H9 (cell line): ENCODE results near the gene COQ8A. TPM values are rescaled to one million over a fixed set of nuclear protein-coding genes. Genes with fewer than 3 reads are reported as not detected.

Source experiments
- DNase-seq: peaks from one replicate; pipeline ENCODE4 v3.0.0-alpha.2; 2017
- H2AFZ ChIP-seq: one replicate; pipeline ENCODE4 v1.6.1; 2013; ENCODE audit warnings: mild to moderate bottlenecking, low read length, control low read depth, moderate library complexity
- H2AK5ac ChIP-seq: 2 replicates; pipeline ENCODE4 v1.6.1; 2013; ENCODE audit warnings: low read length, control low read depth, mixed read lengths; ENCODE audit not compliant: insufficient read length
- H2BK120ac ChIP-seq: one replicate; pipeline ENCODE4 v1.6.1; 2013; ENCODE audit warnings: low read depth, mild to moderate bottlenecking, low read length, control low read depth, inconsistent platforms; ENCODE audit not compliant: poor library complexity, severe bottlenecking
- H2BK12ac ChIP-seq: 2 replicates; pipeline ENCODE4 v1.6.1; 2013; ENCODE audit warnings: low read length, control low read depth, mixed read lengths, low read depth; ENCODE audit not compliant: insufficient read length
- H2BK15ac ChIP-seq: 2 replicates; pipeline ENCODE4 v1.6.1; 2013; ENCODE audit warnings: low read depth, low read length, control low read depth
- H2BK20ac ChIP-seq: one replicate; pipeline ENCODE4 v1.6.1; 2013; ENCODE audit warnings: low read depth, mild to moderate bottlenecking, low read length, control low read depth, inconsistent platforms; ENCODE audit not compliant: poor library complexity, severe bottlenecking
- H2BK5ac ChIP-seq: 2 replicates; pipeline ENCODE4 v1.6.1; 2013; ENCODE audit warnings: low read length, control low read depth, mixed read lengths; ENCODE audit not compliant: insufficient read length
- H3K14ac ChIP-seq: 2 replicates; pipeline ENCODE4 v1.6.1; 2013; ENCODE audit warnings: low read length, control low read depth; ENCODE audit not compliant: insufficient read depth
- H3K18ac ChIP-seq: 2 replicates; pipeline ENCODE4 v1.6.1; 2013; ENCODE audit warnings: low read depth, mild to moderate bottlenecking, mixed read lengths, low read length, control low read depth; ENCODE audit not compliant: insufficient read length
- H3K23ac ChIP-seq: 2 replicates; pipeline ENCODE4 v1.6.1; 2013; ENCODE audit warnings: low read length, control low read depth, mixed read lengths, low read depth; ENCODE audit not compliant: insufficient read length
- H3K23me2 ChIP-seq: 2 replicates; pipeline ENCODE4 v1.6.1; 2013; ENCODE audit warnings: low read depth, mild to moderate bottlenecking, mixed read lengths, low read length, control low read depth; ENCODE audit not compliant: insufficient read length, poor library complexity, severe bottlenecking
- H3K27ac ChIP-seq: 2 replicates; pipeline ENCODE4 v1.5.1; 2013; ENCODE audit warnings: low read length, control low read depth, mixed read lengths, low read depth; ENCODE audit not compliant: insufficient read length
- H3K27me3 ChIP-seq: 2 replicates; pipeline ENCODE4 v1.6.1; 2013; ENCODE audit warnings: low read length, control low read depth, inconsistent platforms; ENCODE audit not compliant: insufficient read depth
- H3K4ac ChIP-seq: 2 replicates; pipeline ENCODE4 v1.6.1; 2013; ENCODE audit warnings: low read depth, mild to moderate bottlenecking, control low read depth, inconsistent platforms, low read length, moderate library complexity
- H3K4me1 ChIP-seq: 2 replicates; pipeline ENCODE4 v1.6.1; 2013; ENCODE audit warnings: low read length, control low read depth, inconsistent platforms; ENCODE audit not compliant: insufficient read depth
- H3K4me2 ChIP-seq: 2 replicates; pipeline ENCODE4 v1.6.1; 2013; ENCODE audit warnings: low read length, control low read depth, mixed read lengths; ENCODE audit not compliant: insufficient read length, insufficient read depth
- H3K56ac ChIP-seq: 2 replicates; pipeline ENCODE4 v1.6.1; 2013; ENCODE audit warnings: low read depth, mild to moderate bottlenecking, mixed read lengths, low read length, control low read depth; ENCODE audit not compliant: insufficient read length
- H3K79me1 ChIP-seq: 2 replicates; pipeline ENCODE4 v1.6.1; 2013; ENCODE audit warnings: low read depth, mild to moderate bottlenecking, moderate library complexity, low read length, control low read depth, inconsistent platforms; ENCODE audit not compliant: insufficient read depth, poor library complexity, severe bottlenecking
- H3K79me2 ChIP-seq: 2 replicates; pipeline ENCODE4 v1.6.1; 2013; ENCODE audit warnings: low read length, control low read depth, inconsistent platforms; ENCODE audit not compliant: insufficient read depth
- H3K9ac ChIP-seq: 2 replicates; pipeline ENCODE4 v1.6.1; 2013; ENCODE audit warnings: low read length, control low read depth, mixed read lengths; ENCODE audit not compliant: insufficient read length; ENCODE audit errors: extremely low read depth
- H3K9me3 ChIP-seq: one replicate; pipeline ENCODE4 v1.6.1; 2013; ENCODE audit warnings: low read depth, low read length, inconsistent platforms; ENCODE audit not compliant: control insufficient read depth
- H3T11ph ChIP-seq: one replicate; pipeline ENCODE4 v1.6.1; 2013; ENCODE audit warnings: mild to moderate bottlenecking, low read length, control low read depth, inconsistent platforms
- H4K20me1 ChIP-seq: one replicate; pipeline ENCODE4 v1.6.1; 2013; ENCODE audit not compliant: control insufficient read depth, insufficient read length, insufficient read depth
- H4K5ac ChIP-seq: 2 replicates; pipeline ENCODE4 v1.6.1; 2013; ENCODE audit warnings: low read depth, mild to moderate bottlenecking, mixed read lengths, low read length, control low read depth; ENCODE audit not compliant: insufficient read length
- H4K8ac ChIP-seq: replicated peaks from 2 replicates; pipeline ENCODE4 v1.6.1; 2013; ENCODE audit warnings: low read length, control low read depth, mixed read lengths, low read depth; ENCODE audit not compliant: insufficient read length
- H4K91ac ChIP-seq: 2 replicates; pipeline ENCODE4 v1.6.1; 2013; ENCODE audit warnings: low read depth, mild to moderate bottlenecking, moderate library complexity, mixed read lengths, low read length, control low read depth; ENCODE audit not compliant: insufficient read length
- H3K27ac Mint-ChIP-seq, 3 experiments: 2 replicates in 2 of 3; 3 replicates in 1 of 3; pipeline ENCODE4 v1.8.0; 2020 to 2021; ENCODE audit warnings: mixed read lengths in 3 of 3, mild to moderate bottlenecking in 1 of 3, moderate library complexity in 1 of 3
- H3K27me3 Mint-ChIP-seq: 2 replicates; pipeline ENCODE4 v1.8.0; 2021; ENCODE audit warnings: low read depth, mild to moderate bottlenecking, moderate library complexity, mixed read lengths
- H3K36me3 Mint-ChIP-seq, 3 experiments: 2 replicates in 2 of 3; 3 replicates in 1 of 3; pipeline ENCODE4 v1.8.0; 2020 to 2021; ENCODE audit warnings: low read depth in 3 of 3, mixed read lengths in 3 of 3; ENCODE audit not compliant: insufficient read depth in 1 of 3
- H3K4me1 Mint-ChIP-seq, 2 experiments: 2 replicates each; pipeline ENCODE4 v1.8.0; 2020; ENCODE audit warnings: mixed read lengths in 2 of 2
- H3K4me3 Mint-ChIP-seq, 2 experiments: 2 replicates in 1 of 2; 3 replicates in 1 of 2; pipeline ENCODE4 v1.8.0; 2020 to 2021; ENCODE audit warnings: mild to moderate bottlenecking in 2 of 2, mixed read lengths in 2 of 2, moderate library complexity in 1 of 2
- H3K9me3 Mint-ChIP-seq, 2 experiments: 2 replicates in 1 of 2; 3 replicates in 1 of 2; pipeline ENCODE4 v1.8.0; 2020; ENCODE audit warnings: mild to moderate bottlenecking in 2 of 2, mixed read lengths in 2 of 2, moderate library complexity in 1 of 2
- WGBS: extraction: QIAGEN DNeasy Blood & Tissue Kit; methylation state at CpG from one replicate; pipeline ENCODE4 v1.1.7; 2013; ENCODE audit warnings: missing lambda C conversion rate, low lambda C conversion rate, mixed read lengths; ENCODE audit not compliant: insufficient read length; ENCODE audit errors: extremely low coverage; 5-methylcytosine and 5-hydroxymethylcytosine counted together
- total RNA-seq: library from RNA; stranded (reverse); gene quantifications from 2 replicates; pipeline ENCODE4 v1.2.1, GENCODE V29; 2021
- TF ChIP-seq, protein P1 (sequence below): fragments of 200-600 bp; sonication (generic); conservative IDR thresholded peaks from 3 replicates; pipeline ENCODE4 v1.8.0; 2021; ENCODE audit warnings: antibody characterized with exemption, mild to moderate bottlenecking

The COQ8A gene
- total RNA-seq, 1 experiment from 2014 or later, result 26.0 TPM

DNA sequence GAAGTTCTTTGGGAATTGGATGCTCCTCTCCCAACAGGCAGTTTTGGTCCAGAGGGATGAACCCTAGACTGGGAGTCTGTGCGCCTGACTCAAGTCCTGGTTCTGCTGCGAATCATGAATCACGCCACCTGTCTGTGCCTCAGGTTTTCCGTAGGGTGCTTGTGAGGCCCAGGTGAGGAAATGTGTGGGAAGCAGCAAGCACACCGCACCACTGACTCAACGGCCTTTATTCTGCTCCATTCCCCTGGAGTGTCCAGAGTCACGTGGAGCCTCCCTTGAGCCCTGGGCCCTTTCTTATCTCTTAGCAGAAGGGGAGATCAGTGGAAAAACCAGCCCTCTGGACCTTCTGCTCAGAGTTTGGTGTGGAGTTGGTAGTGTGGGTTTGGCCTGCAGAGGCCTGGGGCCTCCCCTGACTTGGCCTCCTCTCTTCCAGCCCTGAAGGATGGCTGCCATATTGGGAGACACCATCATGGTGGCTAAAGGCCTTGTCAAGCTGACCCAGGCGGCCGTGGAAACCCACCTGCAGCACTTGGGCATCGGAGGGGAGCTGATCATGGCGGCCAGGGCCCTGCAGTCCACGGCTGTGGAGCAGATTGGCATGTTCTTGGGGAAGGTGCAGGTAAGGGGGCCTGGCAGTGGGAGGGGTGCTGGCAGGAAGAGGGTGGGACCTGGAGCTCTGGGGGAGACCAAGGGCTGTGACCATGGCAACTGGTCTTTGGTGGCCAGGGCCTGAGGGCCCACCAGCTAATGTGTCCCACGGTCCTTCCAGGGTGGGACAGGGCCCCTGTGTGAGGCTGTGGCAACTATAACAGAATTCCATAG lies 21.1 kb downstream of the COQ8A start:
- no peak overlapping the region for H4K5ac ChIP-seq
- no CpG with 5 or more reads among the region's 13 CpGs for WGBS
- H2AK5ac ChIP-seq, result no peak overlapping the region
- H4K91ac ChIP-seq, result no peak overlapping the region
- no peak overlapping the region for H3K23ac ChIP-seq
- H3K4me1 Mint-ChIP-seq, result peaks cover 0 to 3% of the 10 kb centered on the region in 2 experiments; a peak in 3 of 4 replicates
- H4K20me1 ChIP-seq, result no peaks in the 10 kb centered on the region
- H2BK15ac ChIP-seq, result no peak overlapping the region
- TF ChIP-seq, protein P1, sequence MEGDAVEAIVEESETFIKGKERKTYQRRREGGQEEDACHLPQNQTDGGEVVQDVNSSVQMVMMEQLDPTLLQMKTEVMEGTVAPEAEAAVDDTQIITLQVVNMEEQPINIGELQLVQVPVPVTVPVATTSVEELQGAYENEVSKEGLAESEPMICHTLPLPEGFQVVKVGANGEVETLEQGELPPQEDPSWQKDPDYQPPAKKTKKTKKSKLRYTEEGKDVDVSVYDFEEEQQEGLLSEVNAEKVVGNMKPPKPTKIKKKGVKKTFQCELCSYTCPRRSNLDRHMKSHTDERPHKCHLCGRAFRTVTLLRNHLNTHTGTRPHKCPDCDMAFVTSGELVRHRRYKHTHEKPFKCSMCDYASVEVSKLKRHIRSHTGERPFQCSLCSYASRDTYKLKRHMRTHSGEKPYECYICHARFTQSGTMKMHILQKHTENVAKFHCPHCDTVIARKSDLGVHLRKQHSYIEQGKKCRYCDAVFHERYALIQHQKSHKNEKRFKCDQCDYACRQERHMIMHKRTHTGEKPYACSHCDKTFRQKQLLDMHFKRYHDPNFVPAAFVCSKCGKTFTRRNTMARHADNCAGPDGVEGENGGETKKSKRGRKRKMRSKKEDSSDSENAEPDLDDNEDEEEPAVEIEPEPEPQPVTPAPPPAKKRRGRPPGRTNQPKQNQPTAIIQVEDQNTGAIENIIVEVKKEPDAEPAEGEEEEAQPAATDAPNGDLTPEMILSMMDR, result no peak
- no peak overlapping the region for H3K27ac ChIP-seq
- no peak overlapping the region for H3K14ac ChIP-seq
- no peaks in the 10 kb centered on the region for H3K27me3 ChIP-seq
- H3K27me3 Mint-ChIP-seq, result no peaks in the 10 kb centered on the region; the same call in 1 of the 2 replicates
- no peak overlapping the region for H4K8ac ChIP-seq
- no peaks in the 10 kb centered on the region for H3K9me3 ChIP-seq
- no peaks in the 10 kb centered on the region for H3K4me1 ChIP-seq
- H3K4me2 ChIP-seq, result no peak overlapping the region
- no peak overlapping the region for H2BK20ac ChIP-seq
- no peak overlapping the region for H2BK5ac ChIP-seq
- no peak overlapping the region for H3K18ac ChIP-seq
- H2BK12ac ChIP-seq, result no peak overlapping the region
- peaks cover 7 to 34% (median 10%) of the 10 kb centered on the region in 3 experiments; a peak in 6 of 7 replicates for H3K36me3 Mint-ChIP-seq
- no peak overlapping the region for H3K9ac ChIP-seq
- no peak overlapping the region for H3K4me3 Mint-ChIP-seq
- no peak overlapping the region for H2AFZ ChIP-seq
- no peak overlapping the region for H3T11ph ChIP-seq
- H3K4ac ChIP-seq, result no peak overlapping the region
- H3K23me2 ChIP-seq, result no peaks in the 10 kb centered on the region
- H3K9me3 Mint-ChIP-seq, result peaks cover 17 to 18% of the 10 kb centered on the region in 2 experiments; a peak in 4 of 5 replicates
- no peaks in the 10 kb centered on the region; the same call in 1 of the 2 replicates for H3K79me2 ChIP-seq
- no peaks in the 10 kb centered on the region for H3K79me1 ChIP-seq
- H3K27ac Mint-ChIP-seq, result no peak overlapping the region
- H2BK120ac ChIP-seq, result no peak overlapping the region
- H3K56ac ChIP-seq, result no peak overlapping the region
- no peak for DNase-seq
